ENCODE data around the gene ACO2.

The ACO2 gene

DNA sequence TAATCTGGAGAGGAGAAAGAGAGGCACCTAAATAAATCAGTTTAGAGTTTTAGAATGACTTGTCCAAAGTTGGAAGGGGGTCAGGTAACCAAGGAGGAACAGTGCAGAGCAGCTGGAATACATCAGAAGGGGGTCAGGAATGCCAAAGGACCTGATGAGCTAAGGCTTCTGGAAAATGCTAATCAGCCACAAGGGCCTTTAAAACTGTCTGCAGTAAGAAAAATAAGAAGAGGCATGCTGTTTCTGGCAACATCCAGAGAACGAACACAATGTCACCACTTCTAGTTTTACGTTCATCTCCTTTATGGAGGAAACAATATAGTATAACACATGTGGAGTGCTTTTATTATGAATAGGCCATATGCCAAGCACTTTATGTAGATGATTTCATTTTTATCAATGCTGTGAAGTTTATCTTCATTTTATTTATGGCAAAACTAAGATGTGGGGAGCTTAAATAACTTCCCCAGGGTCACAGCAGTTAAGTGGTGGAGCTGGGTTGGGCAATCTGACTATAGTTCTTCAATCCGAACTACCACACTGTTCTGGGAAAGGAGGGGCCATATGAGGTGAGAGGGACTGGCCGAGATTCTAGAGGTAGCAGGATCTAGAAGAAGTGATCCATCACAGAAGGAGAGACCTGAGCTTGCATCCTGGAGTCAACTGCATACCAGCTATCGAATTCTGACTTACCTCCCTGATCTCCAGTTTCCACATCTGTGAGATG is 22.6 kb downstream of the ACO2 start:
- DNase-seq, result no peak

DNA sequence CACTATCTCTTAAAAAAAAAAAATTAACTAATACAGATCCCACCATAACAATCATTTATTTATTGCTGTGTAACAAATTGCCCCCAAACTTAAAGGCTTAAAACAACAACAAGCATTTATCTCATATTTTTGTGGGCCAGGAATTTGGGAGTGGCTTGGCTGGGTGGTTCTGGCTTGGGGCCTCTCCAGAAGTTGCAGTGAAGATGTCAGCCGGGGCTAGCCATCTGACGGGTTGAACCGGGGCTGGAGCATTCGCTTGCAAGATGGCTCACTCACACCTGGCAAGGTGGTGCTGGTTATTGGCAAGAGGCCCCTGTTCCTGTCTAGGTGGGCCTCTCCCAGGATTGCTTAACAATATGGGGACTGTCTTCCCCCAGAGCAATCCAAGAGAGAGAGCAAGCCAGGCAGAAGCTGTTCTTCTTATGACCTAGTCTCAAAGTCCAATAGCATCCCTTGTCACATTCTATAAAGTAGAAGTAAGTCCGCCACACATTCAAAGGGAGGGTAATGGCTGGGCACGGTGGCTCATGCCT is 29.5 kb downstream of the ACO2 start:
- no peak for DNase-seq

DNA sequence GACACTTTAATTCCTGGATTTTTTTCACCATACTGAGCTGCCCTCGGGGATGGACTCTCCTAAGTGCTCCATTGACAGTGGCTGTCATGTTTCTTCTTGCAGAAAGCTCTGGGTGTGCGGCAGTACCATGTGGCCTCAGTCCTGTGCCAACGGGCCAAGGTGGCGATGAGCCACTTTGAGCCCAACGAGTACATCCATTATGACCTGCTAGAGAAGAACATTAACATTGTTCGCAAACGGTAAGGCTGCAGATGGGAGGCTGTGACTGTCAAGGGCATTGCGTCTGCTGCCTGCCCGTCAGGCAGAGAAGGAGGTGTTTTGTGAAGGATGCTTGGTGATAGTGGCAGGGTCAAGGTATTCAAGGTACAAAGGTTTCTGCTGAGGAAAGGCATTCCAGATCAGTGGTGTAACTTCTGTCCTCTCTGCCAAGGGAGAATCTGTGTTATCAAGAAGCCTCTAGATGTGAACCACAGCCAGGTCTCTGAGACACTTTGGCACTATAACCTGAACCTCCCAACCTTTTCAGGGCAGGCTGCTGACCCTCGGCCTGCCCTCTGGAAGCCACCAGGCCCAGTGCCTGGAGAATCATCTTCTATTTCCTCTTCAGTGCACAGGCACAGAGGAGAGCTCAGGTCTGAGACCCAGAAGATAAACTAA is 30.8 kb downstream of the ACO2 start:
- no peak for DNase-seq

DNA sequence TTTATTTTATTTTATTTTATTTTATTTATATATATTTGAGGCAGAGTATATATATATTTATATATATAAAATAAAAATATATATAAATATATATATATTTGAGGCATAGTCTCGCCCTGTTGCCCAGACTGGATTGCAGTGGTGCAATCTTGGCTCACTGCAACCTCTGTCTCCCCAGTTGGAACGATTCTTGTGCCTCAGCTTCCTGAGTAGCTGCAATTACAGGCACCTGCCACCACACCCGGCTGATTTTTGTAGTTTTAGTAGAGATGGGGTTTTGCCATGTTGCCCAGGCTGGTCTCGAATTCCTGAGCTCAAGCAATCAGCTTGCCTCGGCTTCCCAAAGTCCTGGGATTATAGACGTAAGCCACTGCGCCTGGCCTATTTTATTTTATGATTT is 31.4 kb downstream of the ACO2 start:
- DNase-seq, result no peak

DNA sequence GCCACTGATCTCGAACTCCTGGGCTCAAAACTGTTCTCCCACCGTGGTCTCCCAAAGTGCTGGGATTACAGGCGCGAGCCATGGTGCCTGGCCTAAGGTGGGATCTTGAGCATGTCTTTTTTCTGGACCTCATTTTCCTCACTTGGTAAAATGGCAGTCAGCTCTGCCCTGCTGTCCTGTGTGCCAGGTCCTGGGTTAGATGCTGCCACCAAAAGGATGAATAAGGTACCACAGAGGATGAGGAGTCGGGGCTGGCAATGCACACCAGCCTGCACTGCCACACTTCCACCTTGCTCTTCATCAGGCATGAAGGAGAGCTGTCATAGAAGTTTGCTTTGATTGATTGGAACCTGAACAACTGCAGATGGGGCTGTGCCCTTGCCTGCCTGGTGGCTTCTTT is 32.3 kb downstream of the ACO2 start:
- no peak for DNase-seq

DNA sequence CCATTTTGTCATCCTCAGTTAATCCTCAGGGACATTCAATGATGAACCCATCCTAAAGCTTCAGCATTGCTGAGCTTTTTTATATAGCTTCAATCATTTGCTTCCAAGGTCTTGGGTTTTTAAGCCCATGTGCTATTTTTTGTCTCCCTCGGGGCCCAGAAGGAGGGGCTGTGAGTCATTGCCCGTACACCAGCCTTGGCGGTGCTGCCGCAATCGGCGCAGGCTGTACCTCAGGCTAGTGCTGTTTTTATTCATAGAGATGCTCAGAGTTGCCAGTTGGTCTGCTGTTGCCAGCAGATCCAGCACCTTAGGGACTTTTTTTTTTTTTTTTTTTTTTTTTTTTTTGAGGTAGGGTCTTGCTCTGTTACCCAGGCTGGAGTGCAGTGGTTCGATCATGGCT is 35.5 kb downstream of the ACO2 start:
- no peak for DNase-seq

DNA sequence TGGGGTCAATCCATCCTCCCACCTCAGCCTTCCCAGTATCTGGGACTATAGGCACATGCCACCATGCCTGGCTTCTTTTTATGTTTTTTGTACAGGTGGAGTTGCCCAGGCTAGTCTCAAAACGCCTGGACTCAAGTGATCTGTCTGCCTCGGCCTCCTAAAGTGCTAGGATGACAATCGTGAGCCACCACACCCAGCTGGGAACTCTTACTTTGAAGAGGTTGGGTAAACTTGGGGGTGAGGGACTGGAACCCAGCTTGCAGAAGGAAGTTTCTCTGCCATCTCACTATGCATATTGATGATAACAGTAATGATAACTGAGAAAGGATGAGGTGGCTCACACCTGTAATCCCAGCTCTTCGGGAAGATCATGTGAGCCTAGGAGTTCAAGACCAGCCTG is 35.9 kb downstream of the ACO2 start:
- no peak for DNase-seq

DNA sequence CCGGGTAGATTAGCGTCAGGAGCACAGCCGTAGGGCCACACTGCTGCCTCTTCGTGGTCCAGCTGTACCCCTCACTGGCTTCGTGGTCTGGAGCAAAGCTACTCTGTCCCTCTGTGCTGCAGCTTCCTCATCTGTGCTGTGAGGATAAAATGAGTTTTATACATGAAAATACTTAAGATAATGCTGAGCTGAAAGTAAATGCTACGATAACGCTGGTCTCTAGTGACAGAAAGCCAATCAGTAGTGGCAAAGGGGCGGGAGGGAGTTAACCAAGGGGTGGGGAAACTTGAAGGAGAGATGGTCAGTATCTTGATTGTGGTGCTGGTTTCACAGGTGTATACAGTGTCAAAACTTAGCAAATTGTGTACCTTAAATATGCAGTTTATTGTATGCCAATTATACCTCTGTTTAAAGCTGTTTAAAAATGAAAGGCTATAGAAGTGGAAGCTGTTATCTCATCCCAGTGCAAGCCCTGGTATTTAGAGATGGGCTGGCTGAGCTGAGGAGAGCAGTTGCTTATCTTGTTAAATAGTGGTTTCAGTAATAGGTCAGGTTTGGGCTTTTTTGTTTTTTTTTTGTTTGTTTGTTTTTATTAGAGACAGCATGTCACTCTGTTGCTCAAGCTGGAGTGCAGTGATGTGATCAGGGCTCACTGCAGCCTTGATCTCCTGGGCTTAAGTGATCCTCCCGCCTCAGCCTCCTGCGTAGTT is 36.7 kb downstream of the ACO2 start:
- DNase-seq, result no peak

DNA sequence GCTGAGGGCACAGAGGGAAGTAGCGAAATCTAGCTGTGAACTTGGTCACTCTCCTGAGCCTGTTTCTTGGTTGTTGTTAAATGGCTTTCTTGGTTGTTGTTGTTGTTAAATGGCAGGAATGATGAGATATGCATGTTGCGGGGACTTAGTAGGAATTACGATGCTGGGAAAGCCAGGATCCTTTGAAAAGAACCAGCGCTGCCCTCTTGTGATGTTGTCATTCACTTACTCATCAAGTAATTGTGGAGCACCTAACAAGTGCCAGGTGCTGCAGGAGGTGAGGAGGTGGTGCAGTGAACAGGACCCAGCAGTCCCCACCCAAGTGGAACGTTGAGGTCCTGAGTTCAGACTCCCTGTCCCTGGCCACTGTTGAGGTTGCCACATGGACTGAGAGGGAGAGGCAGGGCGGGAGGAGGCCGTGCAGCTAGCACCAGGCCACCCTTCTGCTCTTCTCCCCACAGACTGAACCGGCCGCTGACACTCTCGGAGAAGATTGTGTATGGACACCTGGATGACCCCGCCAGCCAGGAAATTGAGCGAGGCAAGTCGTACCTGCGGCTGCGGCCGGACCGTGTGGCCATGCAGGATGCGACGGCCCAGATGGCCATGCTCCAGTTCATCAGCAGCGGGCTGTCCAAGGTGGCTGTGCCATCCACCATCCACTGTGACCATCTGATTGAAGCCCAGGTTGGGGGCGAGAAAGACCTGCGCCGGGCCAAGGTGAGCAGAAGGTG is 38.6 kb downstream of the ACO2 start:
- no peak for DNase-seq

DNA sequence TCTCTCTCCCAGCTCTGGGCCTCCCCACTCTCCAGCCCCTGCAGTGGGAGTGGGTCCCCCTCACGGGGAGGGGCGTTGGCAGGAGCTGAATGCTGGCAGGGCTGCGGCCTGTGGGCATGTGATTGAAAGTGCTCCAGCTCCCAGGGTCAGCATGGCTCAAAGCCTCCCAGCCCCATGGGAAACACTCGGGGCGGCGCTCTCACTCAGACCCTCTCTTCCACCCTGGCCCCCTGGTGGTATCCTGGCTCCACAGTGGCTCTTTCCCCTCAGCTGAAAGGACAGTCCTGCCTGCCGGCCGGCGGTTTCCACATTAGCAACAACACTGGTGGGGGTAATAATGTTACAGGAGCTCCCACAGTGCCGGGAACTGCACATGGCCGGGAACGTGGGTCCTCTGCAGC is 39.9 kb downstream of the ACO2 start:
- DNase-seq, result no peak

DNA sequence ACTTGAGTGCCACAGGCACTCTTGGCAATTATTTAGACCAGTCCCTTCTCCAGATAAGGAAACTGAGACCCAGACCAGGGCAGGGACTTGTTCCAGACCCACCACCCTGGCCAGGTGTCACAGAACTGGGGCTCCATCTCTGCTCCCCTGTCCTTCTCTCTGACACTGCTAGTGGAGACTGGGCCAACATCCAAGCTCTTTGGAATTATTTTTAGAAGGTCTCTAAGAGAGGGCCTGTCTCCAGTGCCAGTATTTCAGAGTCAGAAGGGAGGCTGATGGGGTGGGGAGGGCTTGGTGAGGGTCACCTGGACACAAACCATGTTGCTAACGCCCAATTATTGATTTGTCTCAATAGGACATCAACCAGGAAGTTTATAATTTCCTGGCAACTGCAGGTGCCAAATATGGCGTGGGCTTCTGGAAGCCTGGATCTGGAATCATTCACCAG is 42.6 kb downstream of the ACO2 start:
- no peak for DNase-seq

DNA sequence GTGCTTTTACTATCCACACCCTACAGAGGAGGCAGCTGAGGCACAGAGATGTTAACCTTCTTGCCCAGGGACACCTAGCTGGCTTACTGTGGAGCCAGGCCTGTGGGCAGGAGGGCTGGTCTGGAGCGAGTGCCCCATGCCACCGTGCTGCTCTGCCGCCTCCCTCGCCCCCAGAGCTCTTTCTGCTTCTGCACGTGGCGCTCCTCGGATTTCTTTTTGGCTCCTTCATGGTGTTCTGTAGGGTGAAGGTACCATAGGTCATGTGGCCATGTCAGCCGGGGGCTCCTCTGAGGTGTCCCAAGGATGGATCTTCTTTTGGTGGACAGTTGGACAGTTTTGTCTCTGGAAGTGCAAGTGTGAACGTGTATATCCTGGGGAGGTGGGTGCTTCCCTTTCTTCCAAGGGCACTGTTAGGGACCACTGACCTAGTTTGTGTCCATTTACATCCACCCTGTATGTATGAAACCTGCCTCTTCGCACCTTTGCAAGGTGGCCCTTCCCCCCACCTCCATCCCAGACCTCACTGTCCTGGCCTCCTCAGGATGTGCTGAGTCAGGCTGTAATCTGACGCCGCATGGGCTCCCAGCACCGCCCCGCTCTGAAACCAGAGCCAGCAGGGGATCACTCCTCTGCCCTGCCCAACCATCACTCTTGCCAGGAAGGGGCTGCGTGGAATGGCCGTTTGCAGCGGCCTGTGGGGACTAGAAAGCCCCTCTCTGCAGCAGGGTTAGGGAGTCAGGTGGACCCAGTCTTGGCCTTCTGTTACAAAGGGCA is 43.7 kb downstream of the ACO2 start:
- no peak for DNase-seq

DNA sequence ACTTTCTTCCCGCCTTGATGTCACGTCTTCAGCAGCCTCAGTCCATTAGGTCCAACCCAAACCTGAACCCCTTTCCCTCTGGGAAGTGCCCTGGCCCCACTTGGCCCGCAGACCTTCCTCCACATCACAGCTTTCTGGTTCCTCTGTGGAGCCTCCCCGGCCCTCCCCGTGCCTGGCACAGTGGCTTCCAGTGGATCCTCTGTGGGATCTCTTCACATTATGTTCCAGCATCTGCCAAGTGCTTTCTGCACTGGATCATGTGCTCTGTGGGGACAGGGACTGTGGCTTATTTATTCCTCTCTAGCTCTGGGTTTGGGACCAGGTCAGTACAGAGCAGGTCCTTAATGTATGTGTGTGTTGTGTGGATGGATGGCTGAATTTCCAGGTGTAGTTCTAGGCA is 44.5 kb downstream of the ACO2 start:
- DNase-seq, result no peak

DNA sequence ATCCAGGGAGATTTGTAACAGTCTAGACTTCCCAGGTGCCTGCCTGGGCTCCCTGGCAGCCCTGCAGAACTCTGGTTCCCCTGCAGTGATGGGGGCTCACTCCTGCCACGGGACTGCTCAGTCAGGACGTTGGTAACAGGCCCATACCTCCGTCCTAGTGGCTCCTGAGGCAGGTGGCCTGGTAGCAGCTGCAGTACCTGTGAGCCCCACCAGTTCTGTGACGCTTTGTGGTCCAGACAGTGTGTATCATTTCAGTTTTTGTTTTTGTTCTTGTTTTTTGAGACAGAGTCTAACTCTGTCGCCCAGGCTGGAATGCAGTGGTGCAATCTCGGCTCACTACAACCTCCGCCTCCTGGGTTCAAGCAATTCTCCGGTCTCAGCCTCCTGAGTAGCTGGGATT is 47.5 kb downstream of the ACO2 start:
- DNase-seq, result no peak

DNA sequence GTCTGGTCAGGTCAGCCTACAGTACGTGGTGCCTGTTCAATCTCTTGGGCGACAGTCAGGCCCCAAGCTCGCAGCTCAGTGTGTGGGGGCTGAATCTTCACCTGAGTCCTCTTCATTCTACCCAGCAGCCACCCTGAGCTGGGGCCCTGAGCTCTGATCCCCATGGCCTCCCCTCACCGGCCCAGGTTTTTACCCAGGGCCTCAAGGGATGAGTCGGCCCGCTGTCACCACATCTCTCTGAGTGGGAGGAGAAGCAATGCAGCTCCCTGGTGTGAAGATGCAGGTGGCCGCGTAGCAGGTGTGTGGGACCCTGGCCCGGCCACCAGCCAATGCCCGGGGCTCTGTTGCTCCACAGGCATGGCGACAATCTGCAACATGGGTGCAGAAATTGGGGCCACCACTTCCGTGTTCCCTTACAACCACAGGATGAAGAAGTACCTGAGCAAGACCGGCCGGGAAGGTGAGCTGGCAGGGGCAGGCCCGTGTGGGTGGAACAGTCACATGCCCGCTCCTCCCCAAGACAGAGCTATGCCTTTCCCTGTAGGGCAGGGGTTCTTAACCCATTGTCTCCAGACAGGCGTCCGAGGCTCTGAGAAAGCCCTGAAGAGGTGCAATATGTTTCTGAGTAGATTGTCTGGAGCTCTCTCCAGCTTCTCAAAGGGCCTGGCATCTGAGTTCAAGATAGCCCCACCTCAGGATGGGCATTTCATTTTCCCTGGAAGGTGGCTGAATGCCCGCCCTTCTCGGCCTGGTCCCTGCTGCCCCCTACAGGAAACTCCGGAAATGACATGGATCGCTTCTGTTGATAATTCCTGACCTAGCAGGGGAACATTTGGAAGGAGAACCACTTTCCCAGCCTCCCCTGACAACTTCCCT is 48.5 kb downstream of the ACO2 start:
- DNase-seq, result peak; percentile 77

DNA sequence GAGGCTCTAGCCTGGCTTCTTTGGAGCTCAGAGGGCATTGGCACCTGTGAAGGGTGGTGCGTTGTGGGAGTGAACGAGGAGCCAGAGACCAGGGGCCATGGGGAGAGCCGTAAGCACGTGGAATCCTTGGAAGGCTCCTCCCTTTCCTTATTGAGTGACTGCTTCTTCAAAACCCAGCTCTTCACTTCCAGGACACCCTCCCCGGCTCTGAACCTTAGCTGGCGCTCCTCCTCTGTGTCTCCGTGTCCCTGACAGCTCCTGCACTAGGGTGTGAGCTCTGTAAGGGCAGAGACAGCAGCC is 49.1 kb downstream of the ACO2 start:
- no peak for DNase-seq

DNA sequence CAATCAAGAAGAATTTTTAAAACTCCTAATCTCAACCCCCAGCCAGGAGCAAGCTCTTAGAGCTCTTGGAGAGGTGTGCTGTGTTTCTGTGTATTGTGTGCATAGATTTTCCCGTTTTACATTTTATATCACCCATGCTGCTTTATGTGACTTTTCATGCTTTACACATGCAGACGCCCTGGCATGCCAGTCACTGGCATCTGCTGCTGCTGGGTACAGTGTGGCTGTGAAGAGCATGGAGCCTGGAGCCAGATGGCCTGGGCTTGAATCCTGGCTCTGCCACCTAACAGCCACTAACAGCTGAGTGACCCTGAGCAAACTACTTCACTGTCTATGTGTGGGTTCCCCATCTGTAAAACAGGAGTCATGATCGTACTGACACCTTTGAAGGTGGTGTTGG is 52.2 kb downstream of the ACO2 start:
- no peak for DNase-seq

DNA sequence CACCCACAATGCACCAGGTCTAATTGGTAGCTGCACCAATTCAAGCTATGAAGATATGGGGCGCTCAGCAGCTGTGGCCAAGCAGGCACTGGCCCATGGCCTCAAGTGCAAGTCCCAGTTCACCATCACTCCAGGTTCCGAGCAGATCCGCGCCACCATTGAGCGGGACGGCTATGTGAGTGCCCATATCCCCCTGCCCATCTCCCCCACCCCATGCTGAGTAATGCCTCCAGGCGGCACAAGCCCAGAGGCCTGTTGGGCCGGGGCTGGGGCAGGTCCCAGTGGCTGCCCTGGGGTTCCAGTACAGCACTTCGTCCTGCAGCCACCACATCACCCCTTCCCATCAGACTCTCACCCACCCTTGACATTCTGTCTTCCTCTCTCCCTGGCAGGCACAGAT is 53.9 kb downstream of the ACO2 start:
- DNase-seq, result no peak

DNA sequence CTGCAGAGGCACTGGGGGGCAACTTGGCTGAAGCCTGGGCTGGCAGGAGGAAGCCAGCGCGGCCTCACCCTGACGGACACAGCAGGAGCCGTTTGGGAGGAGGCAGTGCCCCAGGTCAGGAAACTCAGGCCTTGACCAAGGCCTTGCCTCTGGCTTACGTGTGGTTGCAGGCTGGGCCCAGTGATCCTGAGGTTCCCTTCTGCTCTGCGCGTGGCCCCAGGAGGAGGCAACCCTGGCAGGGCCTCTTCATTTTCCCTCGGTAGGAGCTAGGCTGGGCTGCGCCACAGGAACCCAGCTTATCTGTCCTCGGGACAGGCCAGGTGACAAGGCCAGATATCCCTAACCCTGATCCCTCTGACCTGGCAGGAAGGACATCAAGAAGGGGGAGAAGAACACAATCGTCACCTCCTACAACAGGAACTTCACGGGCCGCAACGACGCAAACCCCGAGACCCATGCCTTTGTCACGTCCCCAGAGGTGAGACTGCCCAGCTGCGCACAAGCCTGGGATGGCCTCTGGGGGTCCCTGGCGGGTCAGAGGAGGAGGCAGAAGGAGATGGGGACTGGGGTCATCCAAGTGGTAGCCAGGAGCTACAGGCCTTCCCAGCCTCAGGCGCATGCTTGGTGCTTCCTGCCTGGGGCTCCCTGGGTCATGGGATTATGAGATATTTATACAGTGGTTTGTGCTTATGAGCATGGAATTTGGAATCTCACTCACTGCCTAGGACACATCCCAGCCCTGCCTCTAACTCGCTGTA is 54.7 kb downstream of the ACO2 start:
- no peak for DNase-seq

DNA sequence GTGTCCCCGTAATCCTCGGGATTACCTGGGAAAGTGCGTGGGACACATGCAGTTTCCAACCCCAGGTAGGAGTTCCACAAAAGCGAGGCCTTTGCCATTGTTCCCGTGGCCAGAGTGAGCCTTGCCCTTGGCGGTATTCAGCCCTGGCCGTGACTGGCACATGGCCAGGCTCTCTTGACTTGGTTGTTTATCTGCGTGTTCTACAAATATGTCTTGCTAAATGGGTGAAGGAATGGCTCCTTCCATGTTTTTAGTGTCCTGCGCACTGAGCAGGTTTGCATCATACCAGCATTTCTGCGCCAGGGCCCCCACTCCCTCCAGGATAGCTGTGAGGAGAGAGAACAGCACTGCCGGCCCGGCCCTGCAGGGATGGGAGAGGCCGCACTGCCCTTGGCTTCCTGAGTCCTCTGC is 55.3 kb downstream of the ACO2 start:
- no peak for DNase-seq

Measured in activated effector memory CD4-positive, alpha-beta T cell treated with anti-CD3 and anti-CD28 coated beads, Interleukin-2, amount 50 U/mL, for 16 hours (primary cell).